OCI-LY1 (cell line): ENCODE measurements around the gene TENM4.

Experiments used
- EZH2 ChIP-seq: fragments of 200-600 bp; sonication (generic), shearing (Covaris generic); IDR thresholded peaks from 2 replicates; pipeline ENCODE4 v1.8.0; 2017; ENCODE audit warnings: borderline replicate concordance, mixed run types, mild to moderate bottlenecking, antibody characterized with exemption, low read length, moderate library complexity, mixed read lengths
- TF ChIP-seq, protein P1 (sequence below): fragments of 200-600 bp; sonication (generic), shearing (Covaris generic); IDR thresholded peaks from 2 replicates; pipeline ENCODE4 v1.5.1; 2017; ENCODE audit warnings: mild to moderate bottlenecking, antibody characterized with exemption, low read length, moderate library complexity, mixed read lengths

DNA sequence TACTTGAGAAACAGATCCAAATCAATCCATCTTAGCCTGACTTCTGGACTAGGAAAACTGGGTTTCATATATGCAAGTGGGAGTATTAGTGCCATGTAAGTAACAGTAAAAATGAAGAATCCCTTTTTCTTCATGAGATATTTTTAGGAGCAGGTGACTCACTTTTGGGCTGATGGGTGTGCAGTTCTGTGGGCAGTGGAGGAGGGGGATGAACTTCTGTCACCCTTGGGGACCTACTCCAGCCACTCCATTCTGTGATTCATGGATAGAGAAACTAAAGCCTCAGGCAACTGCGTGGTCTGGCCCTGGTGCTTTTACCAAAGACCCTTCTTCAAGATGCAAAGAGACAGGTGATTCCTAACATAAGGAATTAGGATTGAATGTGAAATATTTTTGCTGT lies 657.5 kb downstream of the TENM4 start:
- TF ChIP-seq, protein P1, sequence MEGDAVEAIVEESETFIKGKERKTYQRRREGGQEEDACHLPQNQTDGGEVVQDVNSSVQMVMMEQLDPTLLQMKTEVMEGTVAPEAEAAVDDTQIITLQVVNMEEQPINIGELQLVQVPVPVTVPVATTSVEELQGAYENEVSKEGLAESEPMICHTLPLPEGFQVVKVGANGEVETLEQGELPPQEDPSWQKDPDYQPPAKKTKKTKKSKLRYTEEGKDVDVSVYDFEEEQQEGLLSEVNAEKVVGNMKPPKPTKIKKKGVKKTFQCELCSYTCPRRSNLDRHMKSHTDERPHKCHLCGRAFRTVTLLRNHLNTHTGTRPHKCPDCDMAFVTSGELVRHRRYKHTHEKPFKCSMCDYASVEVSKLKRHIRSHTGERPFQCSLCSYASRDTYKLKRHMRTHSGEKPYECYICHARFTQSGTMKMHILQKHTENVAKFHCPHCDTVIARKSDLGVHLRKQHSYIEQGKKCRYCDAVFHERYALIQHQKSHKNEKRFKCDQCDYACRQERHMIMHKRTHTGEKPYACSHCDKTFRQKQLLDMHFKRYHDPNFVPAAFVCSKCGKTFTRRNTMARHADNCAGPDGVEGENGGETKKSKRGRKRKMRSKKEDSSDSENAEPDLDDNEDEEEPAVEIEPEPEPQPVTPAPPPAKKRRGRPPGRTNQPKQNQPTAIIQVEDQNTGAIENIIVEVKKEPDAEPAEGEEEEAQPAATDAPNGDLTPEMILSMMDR = no peak
- TF ChIP-seq EZH2 = no peak
